ENCODE data around the gene ADGRD1.
"Not testable (repeated sequence)": the region's sequence is repeated elsewhere in the genome, so short reads cannot be mapped to it uniquely, and the experiment has no call there.

The ADGRD1 gene

GRCh38 chr12:131104463-131105350 is 151.0 kb downstream of the ADGRD1 start:
- peak; percentile 88 for DNase-seq (ENCODE audit: low spot score)

- DNase-seq (ENCODE audit: low spot score) = no peak
These were observed 151.6 kb downstream of the ADGRD1 start for GRCh38 chr12:131105351-131105735.

GRCh38 chr12:131105736-131106348 is 152.1 kb downstream of the ADGRD1 start:
- DNase-seq (ENCODE audit: low spot score) = no peak

- no peak for DNase-seq (ENCODE audit: low spot score)
These were observed 152.7 kb downstream of the ADGRD1 start for GRCh38 chr12:131106349-131106941.

- no peak for DNase-seq (ENCODE audit: low spot score)
These were observed 154.7 kb downstream of the ADGRD1 start for GRCh38 chr12:131108177-131108955.

GRCh38 chr12:131111446-131111845 is 157.7 kb downstream of the ADGRD1 start:
- no peak for DNase-seq (ENCODE audit: low spot score)

- peak; percentile 71 for DNase-seq (ENCODE audit: low spot score)
These were observed 158.3 kb downstream of the ADGRD1 start for GRCh38 chr12:131112021-131112420.

GRCh38 chr12:131112700-131113290 is 159.1 kb downstream of the ADGRD1 start:
- DNase-seq (ENCODE audit: low spot score) = peak; percentile 83

GRCh38 chr12:131113568-131114270 is 160.0 kb downstream of the ADGRD1 start:
- DNase-seq (ENCODE audit: low spot score) = no peak

GRCh38 chr12:131114271-131114670 is 160.6 kb downstream of the ADGRD1 start:
- no peak for DNase-seq (ENCODE audit: low spot score)

- peak; percentile 55 for DNase-seq (ENCODE audit: low spot score)
These were observed 161.4 kb downstream of the ADGRD1 start for GRCh38 chr12:131114942-131115584.

- no peak for DNase-seq (ENCODE audit: low spot score)
These were observed 162.2 kb downstream of the ADGRD1 start for GRCh38 chr12:131115766-131116467.

GRCh38 chr12:131116468-131117117 is 162.9 kb downstream of the ADGRD1 start:
- peak; percentile 83 for DNase-seq (ENCODE audit: low spot score)

- no peak for DNase-seq (ENCODE audit: low spot score)
These were observed 163.9 kb downstream of the ADGRD1 start for GRCh38 chr12:131117438-131118245.

GRCh38 chr12:131118371-131118770 is 164.7 kb downstream of the ADGRD1 start:
- no peak for DNase-seq (ENCODE audit: low spot score)

GRCh38 chr12:131119345-131119744 is 165.6 kb downstream of the ADGRD1 start:
- DNase-seq (ENCODE audit: low spot score) = not testable (repeated sequence)

GRCh38 chr12:131119936-131120335 is 166.2 kb downstream of the ADGRD1 start:
- DNase-seq (ENCODE audit: low spot score) = no peak

GRCh38 chr12:131120831-131121271 is 167.1 kb downstream of the ADGRD1 start:
- no peak for DNase-seq (ENCODE audit: low spot score)
